K562 (cell line): ENCODE measurements around the gene ABCC10. TPM values are rescaled to one million over a fixed set of nuclear protein-coding genes. Genes with fewer than 3 reads are reported as not detected.
A peak's percentile ranks its signal among the peaks of the same experiment; 100 is the strongest.

ENCODE experiments used
- ATAC-seq: fragments of 200-7000 bp; cut with Tn5 transposase; 3 replicates; pipeline ENCODE4 v1.9.1; 2020; ENCODE audit warnings: moderate library complexity
- BruUV-seq: library from RNA; stranded (reverse); fragments of 400-500 nt; replicated peaks from 2 replicates; lab custom pipeline; 2021; lab: Mats Ljungman, UMichigan
- CTCF ChIA-PET: fragments of 300-600 bp; formaldehyde crosslinking; extraction: SDS; loops from one replicate; lab custom pipeline; 2021; ENCODE audit warnings: low intra/inter-chr PET ratio; lab: Yijun Ruan, JAX
- POLR2A ChIA-PET: fragments of 300-600, 350-650 bp; sonication (Branson Sonifier 250); formaldehyde crosslinking; extraction: SDS; loops from one replicate; lab custom pipeline; 2021; ENCODE audit warnings: antibody characterized with exemption, inconsistent platforms; lab: Yijun Ruan, JAX
- DNase-seq, 4 experiments: peaks; one replicate each; pipeline versions ENCODE4 v3.0.0 to v3.0.0-alpha.2; 2011 to 2018; ENCODE audit warnings: low spot score in 3 of 4, mixed read lengths in 3 of 4; ENCODE audit errors: extremely low read depth in 1 of 4
- FAIRE-seq: peaks from 2 replicates; lab custom pipeline; 2011; peaks lifted over from hg19 to GRCh38; lab: Jason Lieb, UNC
- H2AFZ ChIP-seq: 2 replicates; pipeline ENCODE4 v1.6.0; 2011; ENCODE audit warnings: low read depth, low read length, control low read depth, inconsistent platforms
- H3K27ac ChIP-seq: fragments of 200-600 bp; 3 replicates; pipeline ENCODE4 v1.8.0; 2011; ENCODE audit warnings: low read depth, mild to moderate bottlenecking, control low read depth, inconsistent platforms, low read length, moderate library complexity, mixed read lengths; ENCODE audit errors: extremely low read depth
- H3K27me3 ChIP-seq, 2 experiments: fragments of 300-600 bp in 1 of 2; 2 replicates in 1 of 2; 3 replicates in 1 of 2; pipeline versions ENCODE4 v1.6.0 to v1.8.0; 2011; ENCODE audit warnings: inconsistent platforms in 2 of 2, low read length in 2 of 2, mild to moderate bottlenecking in 1 of 2, mixed read lengths in 1 of 2, moderate library complexity in 1 of 2; ENCODE audit not compliant: control insufficient read depth in 2 of 2, insufficient read depth in 2 of 2
- H3K36me3 ChIP-seq: fragments of 300-600 bp; 3 replicates; pipeline ENCODE4 v1.8.0; 2011; ENCODE audit warnings: mild to moderate bottlenecking, low read length, inconsistent platforms; ENCODE audit not compliant: control insufficient read depth, insufficient read depth
- H3K4me1 ChIP-seq, 2 experiments: fragments of 200-600 bp in 1 of 2; replicated peaks in 1 of 2; 2 replicates in 1 of 2; 3 replicates in 1 of 2; pipeline versions ENCODE4 v1.5.1 to v1.8.0; 2011; ENCODE audit warnings: inconsistent platforms in 2 of 2, low read length in 2 of 2, mild to moderate bottlenecking in 1 of 2, mixed read lengths in 1 of 2, moderate library complexity in 1 of 2; ENCODE audit not compliant: control insufficient read depth in 2 of 2, insufficient read depth in 2 of 2
- H3K4me2 ChIP-seq: 2 replicates; pipeline ENCODE4 v1.6.1; 2011; ENCODE audit warnings: low read length, control low read depth, inconsistent platforms, mixed read lengths; ENCODE audit not compliant: insufficient read depth
- H3K4me3 ChIP-seq: fragments of 200-600 bp; sonication (generic), shearing (Covaris generic); 2 replicates; pipeline ENCODE4 v1.5.1; 2016; ENCODE audit warnings: control low read depth, inconsistent platforms
- H3K79me2 ChIP-seq: fragments of 200-600 bp; 3 replicates; pipeline ENCODE4 v1.8.0; 2011; ENCODE audit warnings: low read length, inconsistent platforms; ENCODE audit not compliant: control insufficient read depth, insufficient read depth
- H3K9ac ChIP-seq, 2 experiments: 2 replicates each; pipeline versions ENCODE4 v1.6.0 to v1.6.1; 2011; ENCODE audit warnings: low read depth in 2 of 2, low read length in 2 of 2, control low read depth in 1 of 2, inconsistent platforms in 1 of 2, mild to moderate bottlenecking in 1 of 2, mixed read lengths in 1 of 2; ENCODE audit not compliant: insufficient read depth in 1 of 2
- H3K9me1 ChIP-seq: one replicate; pipeline ENCODE4 v1.6.0; 2011; ENCODE audit warnings: inconsistent platforms, mild to moderate bottlenecking, low read length, moderate library complexity; ENCODE audit not compliant: control insufficient read depth, insufficient read depth
- H3K9me3 ChIP-seq: replicated peaks from 2 replicates; pipeline ENCODE4 v1.5.1; 2011; ENCODE audit warnings: low read depth, low read length, inconsistent platforms; ENCODE audit not compliant: control insufficient read depth, insufficient read depth
- H4K20me1 ChIP-seq: replicated peaks from 2 replicates; pipeline ENCODE4 v1.6.1; 2011; ENCODE audit warnings: low read length, inconsistent platforms, mixed read lengths; ENCODE audit not compliant: control insufficient read depth, insufficient read depth
- EWSR1 ChIP-seq: fragments of 450-650 bp; IDR thresholded peaks from 2 replicates; pipeline ENCODE4 v1.6.1; 2018; ENCODE audit warnings: borderline replicate concordance, mild to moderate bottlenecking, low read depth, moderate library complexity; ENCODE audit not compliant: partially characterized antibody
- NRF1 ChIP-seq, 2 experiments: fragments of 450-650 bp; IDR thresholded peaks in 1 of 2; conservative IDR thresholded peaks in 1 of 2; 2 replicates each; pipeline ENCODE4 v1.6.1; 2014; ENCODE audit warnings: mild to moderate bottlenecking in 2 of 2
- TEAD4 ChIP-seq, 2 experiments: sonication (generic) in 1 of 2; formaldehyde crosslinking in 1 of 2; IDR thresholded peaks; 2 replicates each; pipeline versions ENCODE4 v1.6.1 to v1.8.0; 2012 to 2022; ENCODE audit warnings: borderline replicate concordance in 1 of 2, inconsistent platforms in 1 of 2, low read length in 1 of 2, mild to moderate bottlenecking in 1 of 2, missing genetic modification reagents in 1 of 2
- ZEB2 ChIP-seq: fragments of 450-650 bp; IDR thresholded peaks from 2 replicates; pipeline ENCODE4 v1.6.1; 2016
- ZNF76 ChIP-seq: fragments of 250-450 bp; sonication (Bioruptor Pico); IDR thresholded peaks from 2 replicates; pipeline ENCODE4 v1.4.0; 2020; ENCODE audit warnings: mild to moderate bottlenecking, moderate library complexity, borderline replicate concordance
- WGBS: fragments of 100-300 bp; shearing (Covaris generic); methylation state at CpG from one replicate; pipeline ENCODE4 v1.1.6; 2016; ENCODE audit warnings: low coverage, mixed read lengths; ENCODE audit not compliant: insufficient coverage; ENCODE audit errors: missing lambda C conversion rate; 5-methylcytosine and 5-hydroxymethylcytosine counted together
- in situ Hi-C: fragments of 300-500 bp; cut with MboI; formaldehyde crosslinking; loops from 4 replicates; pipeline ENCODE4 v1.15.0; 2018; ENCODE audit warnings: inconsistent platforms, mixed read lengths
- intact Hi-C: fragments of 100-400 bp; cut with micrococcal nuclease; formaldehyde crosslinking; loops from 2 replicates; pipeline ENCODE4 v1.14.2; 2022
- polyA plus RNA-seq, 8 experiments: library from polyadenylated mRNA; depleted of rRNA in 4 of 8; stranded (reverse) in 5 of 8; unstranded in 3 of 8; fragments of >200 nt; fragmentation: Nextera tagmentation in 2 of 8; fragmentation: Illumina TruSeq in 1 of 8; extraction: Ambion mirVana in 2 of 8; extraction: Trizol in 1 of 8; gene quantifications; 2 replicates each; pipeline versions ENCODE4 v1.2.1 to v1.2.3, GENCODE V29; 2011 to 2014; ENCODE audit warnings: inconsistent platforms in 1 of 8, missing spikeins in 1 of 8
- total RNA-seq, 7 experiments: library from RNA; depleted of rRNA in 6 of 7; stranded (reverse); fragments of >200 nt in 6 of 7; fragmentation: Illumina TruSeq in 2 of 7; extraction: Trizol in 2 of 7; gene quantifications; 2 replicates each; pipeline versions ENCODE4 v1.2.1 to v1.2.3, GENCODE V29; 2011 to 2021; ENCODE audit warnings: low replicate concordance in 1 of 7
- TF ChIP-seq, protein P1 (sequence below): fragments of 150-350 bp; IDR thresholded peaks from 2 replicates; pipeline ENCODE4 v1.6.1; 2014; ENCODE audit warnings: low read depth, mild to moderate bottlenecking, low read length, borderline replicate concordance
- TF ChIP-seq, protein P2 (sequence below): fragments of 450-650 bp; formaldehyde crosslinking; IDR thresholded peaks from 2 replicates; pipeline ENCODE4 v1.4.0; 2022; ENCODE audit warnings: missing genetic modification characterization

ABCC10 gene
- total and polyA plus RNA-seq, 9 of the 15 experiments (the other 6 are each of a cell fraction or from before 2014, with no cell fraction given), result 2.4 to 29.1 (median 13.7) TPM

DNA sequence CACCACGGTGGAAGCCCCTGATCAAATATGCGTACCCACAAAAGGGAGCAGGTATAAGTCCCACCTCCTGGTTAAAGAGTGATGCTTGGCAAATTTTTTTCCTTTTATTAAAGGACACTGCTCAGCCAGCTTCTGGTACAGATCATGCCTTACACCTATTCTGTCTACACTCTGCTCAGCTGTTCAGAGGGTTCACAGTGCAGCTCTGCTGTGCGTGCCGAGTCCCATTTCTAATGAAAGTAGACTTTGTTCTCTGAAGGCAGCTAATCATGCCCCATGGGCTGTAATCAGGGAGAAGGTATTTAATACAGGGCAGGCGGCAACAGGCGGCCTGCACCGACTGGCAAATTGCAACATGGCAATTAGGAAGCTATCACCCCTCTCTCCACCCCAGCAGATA lies 66.5 kb downstream of the ABCC10 start:
- in situ Hi-C loops (loop anchor here (5.0 kb wide), 1 partner anchor 232 kb away; no protein-coding TSS in a partner anchor), intact Hi-C loops (no loop called here)
- Histone ChIP-seq H3K27ac (no peak overlapping the region), H2AFZ (no peak overlapping the region), H3K4me2 (no peak overlapping the region), H3K9ac (peak overlapping the region in 1 of 2 experiments; percentile 47; a peak in 1 of 4 replicates), H3K4me3 (no peak overlapping the region), H3K9me3 (no peaks in the 10 kb centered on the region), H3K27me3 (no peaks in the 10 kb centered on the region), H3K36me3 (peaks cover 14% of the 10 kb centered on the region; the same call in 1 of the 3 replicates), H3K79me2 (0 out of 3 replicates have a peak, but pooled peaks cover 3% of the 10 kb centered on the region), H3K9me1 (peaks cover 3% of the 10 kb centered on the region), H3K4me1 (peaks cover 16 to 36% of the 10 kb centered on the region in 2 experiments), H4K20me1 (peaks cover 29% of the 10 kb centered on the region)
- DNase-seq, result no peak
- ChIA-PET CTCF (no interaction called here), POLR2A (interaction anchor here (0.6 to 8.5 kb wide), 7 partner anchors 9 to 312 kb away, joined by 3 to 54 read pairs (median 4); partner anchors contain the start of genes CUL9 and LRRC73)
- WGBS, result 76% methylated on average over 7 of the region's 7 CpGs
- no peak for FAIRE-seq
- no peak for ATAC-seq
- TF ChIP-seq EWSR1 (no peak), ZEB2 (no peak), NRF1 (conservative IDR thresholded peaks at IDR 0.05 in 1 of 2, IDR thresholded peaks at IDR 0.05 in 1 of 2) (no peak), TEAD4 (IDR thresholded peaks at IDR 0.05; ENCODE audit: low read length) (no peak), TEAD4 (CRISPR knock-in tag; IDR thresholded peaks at IDR 0.05; ENCODE audit: borderline replicate concordance) (no peak), ZNF76 (CRISPR knock-in tag) (no peak)
- TF ChIP-seq, protein P1, sequence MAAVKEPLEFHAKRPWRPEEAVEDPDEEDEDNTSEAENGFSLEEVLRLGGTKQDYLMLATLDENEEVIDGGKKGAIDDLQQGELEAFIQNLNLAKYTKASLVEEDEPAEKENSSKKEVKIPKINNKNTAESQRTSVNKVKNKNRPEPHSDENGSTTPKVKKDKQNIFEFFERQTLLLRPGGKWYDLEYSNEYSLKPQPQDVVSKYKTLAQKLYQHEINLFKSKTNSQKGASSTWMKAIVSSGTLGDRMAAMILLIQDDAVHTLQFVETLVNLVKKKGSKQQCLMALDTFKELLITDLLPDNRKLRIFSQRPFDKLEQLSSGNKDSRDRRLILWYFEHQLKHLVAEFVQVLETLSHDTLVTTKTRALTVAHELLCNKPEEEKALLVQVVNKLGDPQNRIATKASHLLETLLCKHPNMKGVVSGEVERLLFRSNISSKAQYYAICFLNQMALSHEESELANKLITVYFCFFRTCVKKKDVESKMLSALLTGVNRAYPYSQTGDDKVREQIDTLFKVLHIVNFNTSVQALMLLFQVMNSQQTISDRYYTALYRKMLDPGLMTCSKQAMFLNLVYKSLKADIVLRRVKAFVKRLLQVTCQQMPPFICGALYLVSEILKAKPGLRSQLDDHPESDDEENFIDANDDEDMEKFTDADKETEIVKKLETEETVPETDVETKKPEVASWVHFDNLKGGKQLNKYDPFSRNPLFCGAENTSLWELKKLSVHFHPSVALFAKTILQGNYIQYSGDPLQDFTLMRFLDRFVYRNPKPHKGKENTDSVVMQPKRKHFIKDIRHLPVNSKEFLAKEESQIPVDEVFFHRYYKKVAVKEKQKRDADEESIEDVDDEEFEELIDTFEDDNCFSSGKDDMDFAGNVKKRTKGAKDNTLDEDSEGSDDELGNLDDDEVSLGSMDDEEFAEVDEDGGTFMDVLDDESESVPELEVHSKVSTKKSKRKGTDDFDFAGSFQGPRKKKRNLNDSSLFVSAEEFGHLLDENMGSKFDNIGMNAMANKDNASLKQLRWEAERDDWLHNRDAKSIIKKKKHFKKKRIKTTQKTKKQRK, result no peak
- TF ChIP-seq, protein P2, sequence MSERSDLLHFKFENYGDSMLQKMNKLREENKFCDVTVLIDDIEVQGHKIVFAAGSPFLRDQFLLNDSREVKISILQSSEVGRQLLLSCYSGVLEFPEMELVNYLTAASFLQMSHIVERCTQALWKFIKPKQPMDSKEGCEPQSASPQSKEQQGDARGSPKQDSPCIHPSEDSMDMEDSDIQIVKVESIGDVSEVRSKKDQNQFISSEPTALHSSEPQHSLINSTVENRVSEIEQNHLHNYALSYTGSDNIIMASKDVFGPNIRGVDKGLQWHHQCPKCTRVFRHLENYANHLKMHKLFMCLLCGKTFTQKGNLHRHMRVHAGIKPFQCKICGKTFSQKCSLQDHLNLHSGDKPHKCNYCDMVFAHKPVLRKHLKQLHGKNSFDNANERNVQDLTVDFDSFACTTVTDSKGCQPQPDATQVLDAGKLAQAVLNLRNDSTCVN, result no peak
- BruUV-seq, result no TSS peak
